ENCODE measurements around the gene NAV2.

The NAV2 gene

GRCh38 chr11:20131788-20132666 lies 419.4 kb downstream of the NAV2 start:
- H3K9me2 ChIP-seq (replicated peaks; ENCODE audit: insufficient read depth, low read length) = no peaks in the 10 kb centered on the region
- no peaks in the 10 kb centered on the region for H3K79me2 ChIP-seq (ENCODE audit: low read length)
- DNase-seq = peak; percentile 45
- H4K20me1 ChIP-seq (ENCODE audit: insufficient read depth, low read length) = no peaks in the 10 kb centered on the region
- no peaks in the 10 kb centered on the region for H3K27me3 ChIP-seq (replicated peaks; ENCODE audit: insufficient read depth, low read length)
- H3K36me3 ChIP-seq (replicated peaks; ENCODE audit: insufficient read depth, low read length) = no peaks in the 10 kb centered on the region
- peak overlapping the region; percentile 94 for H2AFZ ChIP-seq (ENCODE audit: low read length)
- H3K4me3 ChIP-seq (ENCODE audit: low read length) = peak overlapping the region; percentile 65
- no peaks in the 10 kb centered on the region for H3K9me3 ChIP-seq (replicated peaks; ENCODE audit: insufficient read depth, low read length)
- TF ChIP-seq EZH2 (optimal IDR thresholded peaks at IDR 0.05; ENCODE audit: low read depth, low read length) (no peak), CTCF (IDR thresholded peaks at IDR 0.05; ENCODE audit: low read length) (peak; percentile 89), EZH2phosphoT487 (IDR thresholded peaks at IDR 0.05; ENCODE audit: low read length) (no peak)
- no peaks in the 10 kb centered on the region for H3F3A ChIP-seq (ENCODE audit: insufficient read depth, low read length)
- peak overlapping the region; percentile 22; the same call in 1 of the 2 replicates for H3K9ac ChIP-seq (ENCODE audit: low read length)
- peak overlapping the region; percentile 92 for H3K4me2 ChIP-seq (ENCODE audit: low read depth, low read length)
- no peak overlapping the region for H3K27ac ChIP-seq (ENCODE audit: low read length)
- H3K4me1 ChIP-seq (ENCODE audit: low read length) = no peaks in the 10 kb centered on the region

GRCh38 chr11:20132667-20133039 lies 420.0 kb downstream of the NAV2 start:
- Histone ChIP-seq H3K9me2 (replicated peaks; ENCODE audit: insufficient read depth, low read length) (no peaks in the 10 kb centered on the region), H4K20me1 (ENCODE audit: insufficient read depth, low read length) (no peaks in the 10 kb centered on the region), H2AFZ (ENCODE audit: low read length) (peak overlapping the region; percentile 94; the same call in 1 of the 2 replicates), H3F3A (ENCODE audit: insufficient read depth, low read length) (no peaks in the 10 kb centered on the region), H3K27ac (ENCODE audit: low read length) (no peak overlapping the region), H3K4me3 (ENCODE audit: low read length) (peak overlapping the region; percentile 65), H3K9ac (ENCODE audit: low read length) (no peak overlapping the region), H3K36me3 (replicated peaks; ENCODE audit: insufficient read depth, low read length) (no peaks in the 10 kb centered on the region), H3K4me1 (ENCODE audit: low read length) (no peaks in the 10 kb centered on the region), H3K4me2 (ENCODE audit: low read depth, low read length) (peak overlapping the region; percentile 92), H3K27me3 (replicated peaks; ENCODE audit: insufficient read depth, low read length) (no peaks in the 10 kb centered on the region), H3K79me2 (ENCODE audit: low read length) (no peaks in the 10 kb centered on the region), H3K9me3 (replicated peaks; ENCODE audit: insufficient read depth, low read length) (no peaks in the 10 kb centered on the region)
- TF ChIP-seq CTCF (IDR thresholded peaks at IDR 0.05; ENCODE audit: low read length) (no peak), EZH2phosphoT487 (IDR thresholded peaks at IDR 0.05; ENCODE audit: low read length) (no peak), EZH2 (optimal IDR thresholded peaks at IDR 0.05; ENCODE audit: low read depth, low read length) (no peak)
- DNase-seq = no peak

- Histone ChIP-seq H3F3A (ENCODE audit: insufficient read depth, low read length) (no peaks in the 10 kb centered on the region), H3K4me3 (ENCODE audit: low read length) (no peak overlapping the region), H4K20me1 (ENCODE audit: insufficient read depth, low read length) (no peaks in the 10 kb centered on the region), H2AFZ (ENCODE audit: low read length) (no peak overlapping the region), H3K27ac (ENCODE audit: low read length) (no peak overlapping the region), H3K27me3 (replicated peaks; ENCODE audit: insufficient read depth, low read length) (no peaks in the 10 kb centered on the region), H3K36me3 (replicated peaks; ENCODE audit: insufficient read depth, low read length) (no peaks in the 10 kb centered on the region), H3K9ac (ENCODE audit: low read length) (no peak overlapping the region), H3K79me2 (ENCODE audit: low read length) (no peaks in the 10 kb centered on the region), H3K4me2 (ENCODE audit: low read depth, low read length) (no peak overlapping the region), H3K9me3 (replicated peaks; ENCODE audit: insufficient read depth, low read length) (no peaks in the 10 kb centered on the region), H3K4me1 (ENCODE audit: low read length) (no peaks in the 10 kb centered on the region), H3K9me2 (replicated peaks; ENCODE audit: insufficient read depth, low read length) (no peaks in the 10 kb centered on the region)
- TF ChIP-seq CTCF (IDR thresholded peaks at IDR 0.05; ENCODE audit: low read length) = no peak
- TF ChIP-seq EZH2 (optimal IDR thresholded peaks at IDR 0.05; ENCODE audit: low read depth, low read length) = no peak
- no peak for TF ChIP-seq EZH2phosphoT487 (IDR thresholded peaks at IDR 0.05; ENCODE audit: low read length)
- no peak for DNase-seq
Observed at GRCh38 chr11:20134991-20135736, 422.5 kb downstream of the NAV2 start.
